GM21360 (cell line): ENCODE results near the gene DAD1.
A peak's percentile ranks its signal among the peaks of the same experiment; 100 is the strongest.
"Not testable (repeated sequence)": the region's sequence is repeated elsewhere in the genome, so short reads cannot be mapped to it uniquely, and the experiment has no call there.

ENCODE experiments used
- ATAC-seq: cut with Tn5 transposase; IDR thresholded peaks from one replicate; pipeline ENCODE4 v1.9.1; 2021; ENCODE audit warnings: mild to moderate bottlenecking, moderate library complexity; ENCODE audit not compliant: unreplicated experiment

DAD1 gene

GRCh38 chr14:22589096-22589839 lies at the start of gene DAD1:
DAD1 (minus strand) TSS chr14:22589224; CDS start chr14:22589157, 67 bp downstream.
- ATAC-seq = peak; percentile 84

DNA sequence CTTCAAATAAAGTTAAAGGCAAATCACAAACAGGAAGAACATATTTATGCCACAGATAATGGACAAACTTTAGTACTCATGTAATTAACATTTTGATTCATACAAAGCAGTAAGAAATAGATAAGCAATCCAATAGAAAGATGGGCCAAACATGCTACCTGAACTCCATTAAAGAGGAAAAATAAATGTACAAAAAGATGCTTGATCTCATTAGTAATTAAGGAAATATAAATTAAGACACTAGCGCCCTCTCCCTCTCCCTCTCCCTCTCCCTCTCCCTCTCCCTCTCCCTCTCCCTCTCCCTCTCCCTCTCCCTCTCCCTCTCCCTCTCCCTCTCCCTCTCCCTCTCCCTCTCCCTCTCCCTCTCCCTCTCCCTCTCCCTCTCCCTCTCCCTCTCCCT lies 47.0 kb upstream of the DAD1 start:
- ATAC-seq = not testable (repeated sequence)

DNA sequence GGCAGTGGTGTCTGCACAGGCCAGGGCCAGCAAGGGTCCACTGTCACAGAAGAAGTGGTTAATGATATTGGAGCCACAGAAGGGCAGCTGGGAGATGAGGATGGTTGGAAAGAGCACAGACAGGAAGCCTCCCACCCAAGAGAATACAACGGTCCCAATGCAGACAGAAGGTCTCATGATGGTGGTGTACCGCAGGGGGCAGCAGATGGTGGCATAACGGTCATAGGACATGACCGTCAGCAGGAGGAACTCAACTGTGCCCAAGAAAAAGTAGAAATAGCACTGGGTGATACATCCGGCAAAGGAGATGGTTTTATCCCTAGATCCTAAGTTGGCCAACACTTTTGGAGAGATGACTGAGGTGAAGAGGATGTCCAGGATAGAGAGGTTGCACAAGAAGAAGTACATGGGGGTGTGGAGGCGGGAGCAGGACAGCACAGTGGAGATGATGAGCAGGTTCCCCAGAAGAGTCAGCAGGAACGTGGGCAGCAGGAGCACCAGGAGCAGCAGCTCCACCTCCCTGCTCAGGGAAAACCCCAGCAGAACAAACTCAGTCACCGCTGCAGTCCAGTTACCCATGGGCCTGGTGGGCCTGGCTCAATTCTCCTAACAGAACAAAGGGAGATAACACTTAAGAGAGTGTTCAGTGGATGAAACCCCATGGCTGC lies 45.3 kb upstream of the DAD1 start:
- no peak for ATAC-seq

- ATAC-seq = no peak
These were observed 41.5 kb upstream of the DAD1 start for GRCh38 chr14:22630486-22630885.

DNA sequence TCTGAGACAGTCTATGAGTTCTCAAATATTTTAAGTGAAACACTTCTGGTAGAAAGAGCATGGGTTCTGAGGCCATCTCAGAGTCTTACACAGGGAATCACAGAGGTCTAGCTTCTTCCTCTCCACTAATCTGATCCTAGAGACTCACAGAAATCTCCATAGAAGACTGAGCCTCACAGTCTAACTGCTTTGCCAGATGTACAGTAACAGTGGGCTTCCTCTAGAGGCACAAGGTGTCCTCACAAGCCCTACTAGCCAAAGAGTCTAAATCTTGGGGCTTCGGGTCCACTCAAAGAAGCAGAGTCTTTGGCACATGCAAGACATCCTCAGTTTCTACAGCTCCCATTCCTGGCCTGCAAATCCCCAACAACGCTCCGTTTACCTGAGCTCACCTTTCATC lies 41.0 kb upstream of the DAD1 start:
- no peak for ATAC-seq

- ATAC-seq = no peak
These were observed 40.3 kb upstream of the DAD1 start for GRCh38 chr14:22629361-22629760.

- ATAC-seq = no peak
These were observed 38.7 kb upstream of the DAD1 start for GRCh38 chr14:22627506-22628263.

DNA sequence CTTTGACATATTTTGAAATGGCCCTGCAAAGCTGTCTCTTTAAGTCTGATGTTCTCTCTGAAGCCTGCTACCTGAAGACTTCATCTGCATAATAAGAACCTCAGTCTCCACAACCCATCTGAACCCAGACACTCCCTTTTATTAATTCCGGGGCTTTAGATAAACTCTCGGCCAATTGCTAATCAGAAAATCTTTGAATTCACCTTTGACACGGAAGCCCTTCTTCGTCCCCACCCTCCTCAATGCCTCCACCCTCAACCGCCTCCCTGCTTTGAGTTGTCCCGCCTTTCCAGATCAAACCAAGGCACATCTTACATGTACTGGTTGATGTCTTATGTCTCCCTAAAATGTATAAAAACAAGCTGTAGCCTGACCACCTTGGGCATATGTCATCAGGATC lies 37.6 kb upstream of the DAD1 start:
- no peak for ATAC-seq

DNA sequence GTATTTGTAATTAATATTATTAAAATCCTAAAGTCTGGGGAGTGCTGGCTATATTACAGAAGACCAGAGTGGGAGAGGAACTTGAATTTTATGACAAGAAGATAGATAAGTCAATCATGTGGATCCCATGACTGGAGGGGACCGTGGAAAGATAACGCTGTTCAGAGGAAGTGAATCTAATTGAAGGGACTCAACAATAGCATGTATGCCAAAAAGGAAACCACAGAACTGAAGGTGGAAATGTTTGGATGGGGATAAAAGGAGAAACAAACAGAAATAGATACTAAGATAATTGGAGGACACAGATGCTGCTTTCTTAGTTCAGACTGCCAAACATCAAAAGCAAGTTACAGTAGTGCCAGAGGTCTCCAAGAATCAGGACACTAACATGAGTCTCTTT lies 34.0 kb upstream of the DAD1 start:
- no peak for ATAC-seq

GRCh38 chr14:22622255-22622654 lies 33.2 kb upstream of the DAD1 start:
- no peak for ATAC-seq

GRCh38 chr14:22615765-22616164 lies 26.7 kb upstream of the DAD1 start:
- ATAC-seq = not testable (repeated sequence)

DNA sequence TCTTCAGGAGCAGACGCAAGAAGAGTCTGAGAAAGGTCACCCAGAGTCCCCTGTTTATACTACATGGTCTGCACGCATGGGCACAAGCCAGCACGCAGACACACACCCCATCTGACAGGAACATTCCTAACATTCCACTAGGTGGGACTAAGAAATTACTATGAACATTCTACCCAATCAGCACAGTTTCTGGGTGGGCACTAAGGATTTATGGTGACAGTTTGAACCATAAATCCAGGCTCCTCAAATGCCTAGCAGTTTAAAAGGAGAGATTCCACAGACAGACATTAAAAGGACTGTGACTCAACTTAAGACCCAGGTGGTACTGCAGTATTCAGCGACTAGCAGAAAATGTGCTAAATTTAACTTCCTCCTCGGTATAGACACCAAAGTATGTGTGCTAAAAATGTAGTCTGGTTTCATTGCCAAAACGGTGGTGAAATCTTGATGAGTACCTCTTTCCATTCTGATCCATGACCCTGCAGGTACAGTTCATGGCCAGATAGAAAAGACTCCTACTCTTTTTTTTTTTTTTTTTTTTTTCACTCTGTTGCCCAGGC lies 25.3 kb upstream of the DAD1 start:
- no peak for ATAC-seq

DNA sequence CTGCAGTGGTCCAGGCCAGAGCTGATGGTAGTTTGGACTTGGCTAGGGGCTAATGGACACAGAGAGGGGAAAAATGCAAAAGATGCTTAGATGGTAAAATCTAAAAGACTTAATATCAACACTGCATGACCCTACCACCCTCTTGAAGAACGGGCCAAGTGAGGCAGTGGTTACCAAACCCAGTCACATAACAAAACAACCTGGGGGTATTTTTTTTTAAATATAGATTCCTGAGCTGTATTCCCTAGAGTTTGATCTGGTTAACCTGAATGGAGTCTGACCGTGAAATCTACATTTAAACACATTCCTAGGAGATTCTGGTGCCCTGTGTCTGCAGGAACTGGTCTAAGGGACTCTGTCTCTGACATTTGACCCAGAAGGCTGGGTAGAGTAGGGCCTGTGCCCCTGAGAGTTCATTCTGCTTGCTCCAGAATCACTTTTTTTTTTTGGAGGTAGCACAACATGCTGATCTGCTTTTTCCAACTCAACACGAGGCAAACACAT lies 24.8 kb upstream of the DAD1 start:
- no peak for ATAC-seq

DNA sequence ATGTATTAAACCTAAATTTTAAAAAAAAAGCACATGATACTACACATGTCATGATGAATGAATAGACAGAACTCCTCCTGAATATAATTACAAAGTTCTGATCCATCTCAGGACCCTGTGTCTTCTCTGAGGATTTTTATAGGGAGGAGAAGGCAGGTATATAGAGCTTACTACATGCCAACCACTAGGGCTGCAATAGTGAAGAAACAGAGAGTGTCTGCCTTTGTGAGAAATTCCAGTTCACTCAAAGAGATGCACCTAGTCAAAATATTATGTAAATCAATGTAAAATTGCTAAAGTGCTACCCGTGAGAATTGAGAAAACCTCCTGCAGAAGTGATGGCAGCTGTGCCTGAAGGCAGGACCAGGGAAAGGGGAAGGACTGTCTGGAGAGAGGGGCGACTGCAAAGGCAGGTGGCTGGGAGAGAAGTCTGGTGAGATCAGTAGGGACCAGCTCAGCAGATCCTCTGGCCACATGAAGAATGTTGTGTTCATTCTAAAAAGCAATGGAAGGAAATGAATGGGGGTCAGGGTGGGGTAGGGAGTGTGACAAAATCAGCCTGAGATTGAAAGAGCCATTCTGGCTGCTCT lies 24.2 kb upstream of the DAD1 start:
- no peak for ATAC-seq

- no peak for ATAC-seq
These were observed 21.9 kb upstream of the DAD1 start for GRCh38 chr14:22610931-22611330.

DNA sequence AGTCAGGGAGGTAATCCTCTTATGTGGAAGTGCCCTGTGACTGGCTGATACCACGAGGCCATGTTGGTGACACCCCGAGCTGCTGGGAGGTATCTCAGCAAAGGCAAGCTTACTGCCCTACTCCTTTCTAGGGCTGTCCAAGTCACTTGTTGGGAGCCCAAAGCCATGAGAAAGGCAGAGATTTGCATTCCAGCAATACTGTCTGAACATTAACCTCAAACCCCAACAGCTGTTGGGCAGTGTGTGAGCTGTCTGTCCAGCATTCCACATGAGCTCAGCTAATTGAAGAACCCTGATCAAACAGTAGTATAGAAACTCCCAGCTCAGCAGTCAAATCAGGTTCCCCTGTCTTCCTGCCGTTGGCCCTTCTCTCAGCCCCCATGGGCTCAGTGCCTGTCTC lies 18.3 kb upstream of the DAD1 start:
- no peak for ATAC-seq

- ATAC-seq = no peak
These were observed 17.4 kb upstream of the DAD1 start for GRCh38 chr14:22606380-22606779.

GRCh38 chr14:22602862-22603261 lies 13.8 kb upstream of the DAD1 start:
- no peak for ATAC-seq

DNA sequence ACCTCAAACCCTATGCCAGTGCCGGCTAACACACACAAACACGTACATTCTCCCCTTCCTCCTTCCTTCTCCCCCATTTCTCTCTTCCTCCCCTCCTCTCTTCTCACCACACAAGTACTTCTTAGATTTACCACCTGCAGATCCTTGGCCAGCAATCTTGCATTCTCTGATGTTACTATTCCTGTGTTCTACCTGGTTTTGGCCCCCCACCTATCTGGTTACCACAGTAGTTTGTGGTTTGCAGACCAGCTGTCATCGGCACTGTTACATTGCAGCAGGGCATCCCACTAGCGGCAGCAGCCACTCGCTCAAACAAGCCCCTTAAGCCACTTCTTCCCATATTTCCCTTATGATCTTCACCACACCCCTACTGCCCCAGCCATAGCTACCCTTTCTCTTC lies 13.0 kb upstream of the DAD1 start:
- ATAC-seq = no peak

DNA sequence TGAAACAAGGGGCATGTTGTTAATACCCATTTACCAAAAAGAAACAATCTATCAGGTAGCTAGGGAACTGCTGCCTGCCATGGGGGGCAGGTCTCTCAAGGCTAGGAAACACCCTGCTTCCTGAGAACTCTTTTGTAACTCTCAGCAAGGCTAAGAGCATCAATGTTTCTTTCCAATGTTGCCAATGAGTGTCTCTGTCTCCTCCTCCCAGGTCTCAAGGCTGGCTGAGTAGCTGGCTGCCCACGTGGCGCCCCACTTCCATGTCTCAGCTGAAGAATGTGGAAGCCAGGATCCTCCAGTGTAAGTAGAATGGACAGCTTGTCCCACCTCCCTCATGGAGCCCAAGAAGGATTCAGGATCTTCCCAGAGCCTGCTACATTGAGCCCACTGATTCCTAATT lies 12.4 kb upstream of the DAD1 start:
- ATAC-seq = no peak

GRCh38 chr14:22600027-22600426 lies 11.0 kb upstream of the DAD1 start:
- no peak for ATAC-seq
